ENCODE measurements around the gene ERN1.
A peak's percentile ranks its signal among the peaks of the same experiment; 100 is the strongest.
"Not testable (repeated sequence)": the region's sequence is repeated elsewhere in the genome, so short reads cannot be mapped to it uniquely, and the experiment has no call there.

Gene ERN1

DNA sequence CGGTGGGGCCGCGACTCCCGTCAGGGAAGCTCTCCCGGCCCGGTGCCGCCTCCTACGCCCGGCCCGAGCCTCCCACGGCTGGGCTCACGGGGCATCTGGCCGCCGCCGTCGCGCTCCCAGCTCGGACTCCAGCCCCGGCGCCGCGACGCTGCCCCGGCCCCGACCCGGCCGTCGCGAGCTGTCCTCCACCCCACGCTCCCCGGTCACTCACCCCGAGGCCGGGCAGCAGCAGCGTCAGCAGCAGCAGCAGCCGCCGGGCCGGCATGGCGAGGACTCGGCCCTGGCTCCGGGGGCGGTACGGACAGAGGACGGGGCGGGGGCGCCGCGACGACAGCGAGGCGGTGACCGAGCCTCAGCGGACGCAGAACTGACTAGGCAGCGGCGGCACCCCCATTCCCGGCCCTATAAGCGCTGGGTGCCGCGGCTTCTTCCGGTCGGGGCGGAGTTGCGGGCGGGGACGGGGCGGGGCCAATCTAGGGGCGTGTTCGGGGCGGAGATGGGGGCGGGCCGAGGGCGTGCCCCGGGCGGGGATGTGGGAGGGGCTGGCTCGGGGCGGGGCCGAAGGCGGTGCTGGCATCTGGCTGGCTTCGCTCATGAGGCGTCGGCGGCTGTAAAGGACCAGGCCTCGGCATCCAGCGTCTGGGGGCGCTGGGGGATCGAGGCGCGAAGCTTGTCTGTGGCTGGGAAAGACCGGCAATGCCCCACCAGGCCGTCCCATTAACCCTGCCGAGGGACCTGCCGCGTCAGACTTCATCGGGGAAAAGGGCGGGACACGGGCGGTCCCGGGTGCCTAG lies at the start of gene ERN1:
Gene ERN1 (minus strand): TSS at position 380 of the 794 bp plus-strand sequence. CDS start 115 bp downstream, at position 265.
- DNase-seq (ENCODE audit: low spot score): peak; percentile 92

- DNase-seq (ENCODE audit: low spot score): not testable (repeated sequence)
These were observed 49.1 kb upstream of the ERN1 start for GRCh38 chr17:64179024-64179423.

GRCh38 chr17:64178011-64178825 lies 48.3 kb upstream of the ERN1 start:
- DNase-seq (ENCODE audit: low spot score): no peak

- no peak for DNase-seq (ENCODE audit: low spot score)
These were observed 47.5 kb upstream of the ERN1 start for GRCh38 chr17:64177311-64178010.

DNA sequence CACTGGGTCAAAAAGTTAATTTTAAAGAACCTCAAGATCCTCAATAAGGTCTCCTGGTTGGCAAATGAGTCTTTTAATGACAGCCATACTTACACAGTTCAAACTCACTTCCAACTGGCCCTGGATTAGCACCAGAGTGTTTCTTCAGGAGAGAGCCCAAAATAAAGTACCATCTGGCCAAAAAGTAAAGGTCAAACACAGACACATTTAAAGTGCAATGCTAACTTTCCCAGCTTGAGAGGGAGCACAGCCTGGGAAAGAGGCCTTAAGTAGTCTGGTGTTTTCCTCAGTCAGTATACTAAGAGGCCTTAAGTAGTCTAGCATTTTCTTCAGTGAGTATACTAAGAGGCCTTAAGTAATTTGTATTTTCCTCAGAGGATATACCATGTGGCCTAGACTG lies 46.6 kb upstream of the ERN1 start:
- no peak for DNase-seq (ENCODE audit: low spot score)

DNA sequence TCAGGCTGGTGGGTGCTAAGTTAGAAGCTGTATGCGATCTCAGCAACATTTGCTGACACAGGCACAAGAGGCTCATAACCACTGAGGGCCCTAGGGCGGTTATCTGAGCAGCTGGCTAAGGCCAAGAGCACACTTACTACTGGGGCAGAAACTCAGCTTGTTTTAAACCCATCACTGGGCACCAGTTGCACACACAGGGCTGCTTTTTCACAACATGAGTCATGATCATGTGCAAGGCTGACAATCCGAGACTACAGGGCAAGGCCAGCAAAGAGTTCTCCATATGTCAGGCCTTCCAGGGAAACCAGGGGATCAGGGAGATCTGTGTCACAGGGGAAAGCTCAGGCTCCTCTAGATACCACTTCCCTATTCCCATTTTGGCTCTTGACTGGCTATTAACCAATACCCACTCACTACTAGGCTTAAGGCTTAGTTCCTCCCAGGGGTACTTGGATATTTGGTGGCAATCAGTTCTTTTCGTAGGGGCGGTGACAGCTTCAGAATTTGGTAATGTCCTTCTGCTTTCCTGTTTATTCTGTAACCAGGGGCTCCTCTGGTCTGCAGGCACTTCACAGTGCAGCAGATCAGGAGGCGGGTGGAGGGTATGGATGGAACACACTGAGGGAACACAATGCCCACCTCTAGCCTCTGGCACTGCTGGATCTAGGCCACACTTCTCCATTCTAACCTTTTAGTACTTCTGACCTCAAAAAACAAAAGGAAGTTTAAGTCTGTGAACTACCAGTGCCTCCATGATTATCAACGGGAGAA lies 44.9 kb upstream of the ERN1 start:
- DNase-seq (ENCODE audit: low spot score): no peak

DNA sequence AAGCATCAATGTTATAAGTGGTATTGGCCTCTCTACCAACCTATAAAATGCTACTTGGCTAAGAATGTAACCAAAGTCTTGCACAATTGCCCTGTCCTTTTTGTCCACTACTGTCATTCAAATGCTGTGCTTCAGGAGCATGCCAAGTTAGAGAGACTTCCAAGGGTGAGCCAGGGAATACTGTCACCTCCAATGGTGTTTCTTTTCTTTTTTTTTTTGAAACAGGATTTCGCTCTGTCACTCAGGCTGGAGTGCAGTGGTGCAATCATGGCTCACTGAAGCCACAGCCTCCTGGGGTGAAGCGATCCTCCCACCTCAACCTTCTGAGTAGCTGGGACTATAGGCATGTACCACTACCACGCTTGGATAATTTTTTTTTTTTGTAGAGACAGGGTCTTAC lies 43.7 kb upstream of the ERN1 start:
- no peak for DNase-seq (ENCODE audit: low spot score)

GRCh38 chr17:64172510-64172909 lies 42.6 kb upstream of the ERN1 start:
- no peak for DNase-seq (ENCODE audit: low spot score)

DNA sequence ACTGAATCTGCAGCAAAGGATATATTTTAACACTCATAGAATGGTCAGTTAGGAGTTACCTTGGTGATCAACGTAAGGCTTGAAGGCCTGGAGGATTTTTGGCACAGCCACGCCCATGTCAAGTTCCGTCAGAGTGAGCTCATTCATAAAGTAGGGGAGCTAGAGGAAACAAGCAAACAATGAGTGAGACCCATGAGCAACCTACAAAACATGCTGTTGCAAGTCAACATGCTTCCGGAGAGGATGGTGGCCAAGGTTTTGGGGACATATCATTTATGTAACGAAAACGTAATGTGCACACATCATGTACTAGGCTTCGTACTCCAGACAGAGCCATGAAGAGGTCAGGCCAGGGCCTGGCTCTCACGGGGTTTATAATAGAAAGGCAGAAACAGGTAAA lies 41.1 kb upstream of the ERN1 start:
- DNase-seq (ENCODE audit: low spot score): no peak

DNA sequence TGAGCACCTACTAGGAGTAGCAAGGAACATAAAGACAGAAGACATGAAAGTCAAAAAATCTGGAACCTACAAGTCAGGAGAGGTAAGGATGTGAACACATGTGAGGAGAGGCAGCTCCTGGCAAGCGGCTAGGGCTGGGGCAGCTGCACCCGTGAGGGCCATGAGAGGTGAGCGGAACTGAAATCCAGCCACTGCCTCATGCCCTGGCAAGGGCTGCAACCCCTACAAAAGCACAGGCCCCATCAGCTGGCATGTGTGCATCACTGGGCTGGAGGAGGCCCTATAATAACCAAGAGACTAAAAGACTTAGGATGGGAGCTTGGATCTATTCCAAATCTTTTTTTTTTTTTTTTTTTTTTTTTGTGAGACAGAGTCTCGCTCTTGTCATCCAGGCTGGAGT lies 40.3 kb upstream of the ERN1 start:
- no peak for DNase-seq (ENCODE audit: low spot score)

DNA sequence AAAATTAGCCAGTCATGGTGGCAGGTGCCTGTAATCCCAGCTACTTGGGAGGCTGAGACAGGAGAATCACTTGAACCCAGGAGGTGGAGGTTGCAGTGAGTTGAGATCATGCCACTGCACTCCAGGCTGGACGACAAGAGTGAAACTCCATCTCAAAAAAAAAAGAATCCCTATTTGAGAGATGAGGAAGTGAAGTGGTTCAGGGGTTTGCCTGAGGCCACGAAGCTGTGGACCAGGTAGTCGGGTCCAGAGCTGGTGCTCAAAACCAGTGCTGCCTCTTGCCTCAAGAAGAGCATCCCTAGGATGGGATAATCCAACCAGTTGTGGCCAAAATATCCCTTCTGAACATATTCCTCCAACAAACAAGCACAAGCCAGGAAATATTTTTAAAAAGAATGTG lies 37.7 kb upstream of the ERN1 start:
- DNase-seq (ENCODE audit: low spot score): not testable (repeated sequence)

GRCh38 chr17:64166876-64167275 lies 36.9 kb upstream of the ERN1 start:
- DNase-seq (ENCODE audit: low spot score): no peak

GRCh38 chr17:64165347-64165746 lies 35.4 kb upstream of the ERN1 start:
- DNase-seq (ENCODE audit: low spot score): no peak

DNA sequence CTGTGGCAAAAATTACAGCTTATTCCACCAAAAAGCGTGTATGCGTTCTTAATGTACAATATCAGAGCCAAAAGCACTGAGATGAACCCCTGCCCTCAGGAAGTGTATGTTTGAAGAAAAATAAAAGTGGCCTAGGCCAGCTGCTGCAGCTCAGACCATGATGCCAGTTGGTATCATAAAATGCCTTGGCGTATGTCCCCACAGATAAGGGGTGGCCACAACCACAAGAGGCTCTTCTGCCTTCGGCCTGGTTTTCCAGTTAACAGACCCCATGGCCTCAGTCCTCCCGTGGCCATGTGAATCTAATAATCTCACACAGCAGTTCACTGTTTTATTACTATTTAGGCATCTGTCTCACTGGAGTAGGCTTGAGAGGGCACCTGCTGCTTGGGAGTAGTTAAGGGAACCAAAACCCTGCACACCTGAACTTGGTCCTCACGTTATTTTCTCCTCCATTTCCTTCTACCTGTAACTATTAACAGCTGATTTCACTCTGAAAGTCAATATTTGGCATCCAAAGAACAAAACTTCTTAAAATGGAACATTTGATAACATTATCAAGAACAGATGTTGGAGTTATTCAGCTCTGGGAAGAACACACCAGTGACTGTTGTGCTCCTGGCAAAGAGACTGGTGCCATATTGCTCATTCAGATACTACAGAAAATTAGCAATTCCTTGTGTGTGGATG lies 34.8 kb upstream of the ERN1 start:
- no peak for DNase-seq (ENCODE audit: low spot score)

DNA sequence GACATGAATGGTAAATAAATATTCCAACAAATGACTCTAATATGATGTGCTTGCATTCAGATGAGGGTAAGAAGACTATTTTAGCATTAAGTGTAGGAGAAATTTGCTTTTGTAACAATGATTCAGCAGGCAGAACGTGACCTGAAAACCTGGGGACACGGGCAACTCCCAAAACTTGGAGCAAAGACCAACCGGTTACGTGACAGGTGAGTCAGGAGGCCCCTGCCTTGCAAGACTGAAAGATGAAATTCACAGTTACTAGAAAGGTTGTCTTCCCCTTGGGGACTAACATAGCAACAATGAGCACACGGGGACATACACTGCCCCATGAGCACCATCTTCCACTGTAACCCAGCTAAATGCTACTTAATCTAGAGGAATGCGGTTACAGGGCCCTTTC lies 33.5 kb upstream of the ERN1 start:
- no peak for DNase-seq (ENCODE audit: low spot score)

GRCh38 chr17:64162554-64162953 lies 32.6 kb upstream of the ERN1 start:
- DNase-seq (ENCODE audit: low spot score): no peak

DNA sequence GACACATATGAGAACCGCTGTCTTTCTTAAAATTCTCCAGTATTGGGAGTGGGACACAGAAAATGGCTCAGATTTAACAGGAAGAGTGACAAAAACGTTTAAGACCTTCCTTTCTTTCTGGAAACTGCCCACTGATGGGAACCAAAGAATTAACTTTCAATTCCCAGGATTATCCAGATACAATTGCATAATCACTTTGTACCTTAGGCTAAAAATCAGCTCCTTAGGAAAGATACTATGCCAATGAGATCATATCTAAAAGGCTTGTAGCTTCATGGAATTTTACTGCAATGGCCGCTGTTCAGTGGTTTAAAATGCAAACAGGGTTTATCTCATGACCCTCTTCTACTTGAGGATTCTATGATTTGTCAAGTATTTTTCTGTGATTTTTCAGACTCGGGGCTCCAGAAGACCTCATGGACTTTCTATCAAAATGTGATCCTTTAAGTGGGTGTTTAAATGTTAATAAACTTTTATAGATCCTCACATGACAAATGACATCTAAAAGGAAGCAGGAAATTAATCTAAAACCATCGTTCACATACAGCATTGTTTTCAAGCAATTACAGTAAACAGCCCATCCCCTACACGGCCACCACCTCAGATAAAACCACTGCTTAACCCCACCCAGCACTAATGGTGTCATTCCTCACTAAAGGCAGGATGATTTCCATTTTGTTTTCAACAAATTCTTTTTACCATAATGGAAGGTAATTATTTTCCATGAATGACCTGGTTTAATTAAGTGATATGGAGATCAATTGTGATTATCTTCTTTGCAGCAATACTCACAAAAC lies 31.6 kb upstream of the ERN1 start:
- no peak for DNase-seq (ENCODE audit: low spot score)

DNA sequence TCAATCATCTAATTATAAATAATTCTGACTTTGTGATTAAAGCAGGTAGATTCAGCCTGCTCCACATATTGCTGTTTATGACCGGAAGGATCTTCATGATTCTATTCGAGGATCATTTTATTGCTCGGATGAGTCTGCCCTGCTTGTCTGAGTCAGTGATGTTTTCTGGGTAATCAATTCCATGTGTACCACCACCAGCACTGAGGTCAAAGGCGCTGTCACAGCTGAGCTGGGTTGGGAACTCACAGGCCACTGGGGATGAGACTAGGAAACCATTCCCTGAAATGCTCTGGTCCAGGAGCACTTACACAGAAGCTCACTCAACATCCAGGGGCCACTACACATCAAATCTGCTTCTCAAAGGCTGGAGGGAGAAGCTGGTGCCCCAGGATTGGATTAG lies 30.4 kb upstream of the ERN1 start:
- DNase-seq (ENCODE audit: low spot score): no peak

GRCh38 chr17:64158831-64159590 lies 29.1 kb upstream of the ERN1 start:
- DNase-seq (ENCODE audit: low spot score): no peak

GRCh38 chr17:64158406-64158805 lies 28.5 kb upstream of the ERN1 start:
- no peak for DNase-seq (ENCODE audit: low spot score)
